Left ventricle myocardium inferior (tissue), 1 donor: ENCODE data around the gene ETV3L. TPM values are rescaled to one million over a fixed set of nuclear protein-coding genes. Genes with fewer than 3 reads are reported as not detected.
"Not testable (repeated sequence)": the region's sequence is repeated elsewhere in the genome, so short reads cannot be mapped to it uniquely, and the experiment has no call there.

Experiments
- DNase-seq: peaks from one replicate; pipeline ENCODE4 v3.0.0-alpha.2; 2020
- H3K27ac ChIP-seq: fragments of 200-600 bp; replicated peaks from 2 replicates; pipeline ENCODE4 v1.8.0; 2021
- H3K27me3 ChIP-seq: fragments of 200-600 bp; 2 replicates; pipeline ENCODE4 v1.8.0; 2021; ENCODE audit warnings: low read depth
- H3K36me3 ChIP-seq: fragments of 200-600 bp; 2 replicates; pipeline ENCODE4 v1.8.0; 2021
- H3K4me1 ChIP-seq: fragments of 200-600 bp; 2 replicates; pipeline ENCODE4 v1.8.0; 2021
- H3K4me3 ChIP-seq: fragments of 200-600 bp; 2 replicates; pipeline ENCODE4 v1.8.0; 2021; ENCODE audit warnings: mild to moderate bottlenecking, moderate library complexity
- H3K9me3 ChIP-seq: fragments of 200-600 bp; replicated peaks from 2 replicates; pipeline ENCODE4 v1.8.0; 2021
- intact Hi-C: fragments of 100-400 bp; cut with micrococcal nuclease; formaldehyde crosslinking; loops from one replicate; pipeline ENCODE4 v1.11.0; 2022
- total RNA-seq: library from RNA; stranded (reverse); fragmentation: NEBNext Ultra II Directional; extraction: Animal tissue kit (Norgen Biotek cat#: 25700); gene quantifications from one replicate; pipeline ENCODE4 v1.2.1, GENCODE V29; 2021
- TF ChIP-seq, protein P1 (sequence below): fragments of 200-600 bp; IDR thresholded peaks from 2 replicates; pipeline ENCODE4 v1.8.0; 2021; ENCODE audit warnings: antibody characterized with exemption, mild to moderate bottlenecking, borderline replicate concordance
- donor health status: DM: no; HTN: yes; CAD: no; lungs with severe emphysema.

ETV3L gene
- total RNA-seq, 1 donor from 2014 or later, result not detected

- no peaks in the 10 kb centered on the region for H3K4me1 ChIP-seq
- TF ChIP-seq, protein P1, sequence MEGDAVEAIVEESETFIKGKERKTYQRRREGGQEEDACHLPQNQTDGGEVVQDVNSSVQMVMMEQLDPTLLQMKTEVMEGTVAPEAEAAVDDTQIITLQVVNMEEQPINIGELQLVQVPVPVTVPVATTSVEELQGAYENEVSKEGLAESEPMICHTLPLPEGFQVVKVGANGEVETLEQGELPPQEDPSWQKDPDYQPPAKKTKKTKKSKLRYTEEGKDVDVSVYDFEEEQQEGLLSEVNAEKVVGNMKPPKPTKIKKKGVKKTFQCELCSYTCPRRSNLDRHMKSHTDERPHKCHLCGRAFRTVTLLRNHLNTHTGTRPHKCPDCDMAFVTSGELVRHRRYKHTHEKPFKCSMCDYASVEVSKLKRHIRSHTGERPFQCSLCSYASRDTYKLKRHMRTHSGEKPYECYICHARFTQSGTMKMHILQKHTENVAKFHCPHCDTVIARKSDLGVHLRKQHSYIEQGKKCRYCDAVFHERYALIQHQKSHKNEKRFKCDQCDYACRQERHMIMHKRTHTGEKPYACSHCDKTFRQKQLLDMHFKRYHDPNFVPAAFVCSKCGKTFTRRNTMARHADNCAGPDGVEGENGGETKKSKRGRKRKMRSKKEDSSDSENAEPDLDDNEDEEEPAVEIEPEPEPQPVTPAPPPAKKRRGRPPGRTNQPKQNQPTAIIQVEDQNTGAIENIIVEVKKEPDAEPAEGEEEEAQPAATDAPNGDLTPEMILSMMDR, result no peak
- H3K4me3 ChIP-seq, result no peak overlapping the region
- DNase-seq, result no peak
- no peak overlapping the region for H3K27ac ChIP-seq
- H3K9me3 ChIP-seq, result no peaks in the 10 kb centered on the region
- intact Hi-C loops, result no loop called here
- H3K27me3 ChIP-seq, result peaks cover 80% of the 10 kb centered on the region
- no peaks in the 10 kb centered on the region for H3K36me3 ChIP-seq
Measured at GRCh38 chr1:157105298-157105987, 5.8 kb upstream of the ETV3L start.

- Histone ChIP-seq H3K27me3 (peaks cover 73% of the 10 kb centered on the region), H3K27ac (no peak overlapping the region), H3K36me3 (no peaks in the 10 kb centered on the region), H3K4me1 (no peaks in the 10 kb centered on the region), H3K4me3 (no peak overlapping the region), H3K9me3 (no peaks in the 10 kb centered on the region)
- intact Hi-C loops, result no loop called here
- DNase-seq, result no peak
- TF ChIP-seq, protein P1, result no peak
Measured at GRCh38 chr1:157104598-157105293, 5.1 kb upstream of the ETV3L start.

- Histone ChIP-seq H3K27ac (no peak overlapping the region), H3K4me1 (no peaks in the 10 kb centered on the region), H3K9me3 (no peaks in the 10 kb centered on the region), H3K36me3 (no peaks in the 10 kb centered on the region), H3K4me3 (no peak overlapping the region), H3K27me3 (peaks cover 58% of the 10 kb centered on the region)
- no peak for DNase-seq
- intact Hi-C loops, result no loop called here
- TF ChIP-seq, protein P1, result no peak
Measured at GRCh38 chr1:157103268-157103667, 3.7 kb upstream of the ETV3L start.

DNA sequence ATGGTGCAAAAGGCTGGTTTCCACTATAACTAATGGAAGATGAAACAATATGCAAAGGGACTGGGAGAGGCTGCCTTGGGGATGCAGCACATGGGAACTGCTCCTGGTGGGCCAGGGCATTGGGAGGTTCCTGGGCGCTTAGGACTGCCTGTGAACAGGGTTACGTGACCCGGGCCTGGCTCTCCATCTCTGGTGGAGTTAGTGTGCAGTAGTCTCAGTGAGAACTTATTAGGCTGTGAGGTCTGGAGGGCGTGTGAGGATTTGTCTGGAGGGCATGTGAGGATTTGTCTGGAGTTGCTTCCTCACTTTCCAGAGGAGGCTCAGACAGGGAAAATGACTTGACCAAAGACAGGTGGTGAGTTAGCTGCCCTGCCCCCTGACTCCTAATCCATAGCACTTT is 1.5 kb upstream of the ETV3L start:
- Histone ChIP-seq H3K27me3 (peaks cover 37% of the 10 kb centered on the region), H3K9me3 (no peaks in the 10 kb centered on the region), H3K36me3 (no peaks in the 10 kb centered on the region), H3K4me1 (no peaks in the 10 kb centered on the region), H3K27ac (no peak overlapping the region), H3K4me3 (no peak overlapping the region)
- intact Hi-C loops, result no loop called here
- DNase-seq, result no peak
- TF ChIP-seq, protein P1, result no peak

GRCh38 chr1:157098987-157099632 is 498 bp downstream of the ETV3L start:
- H3K4me3 ChIP-seq, intact Hi-C loops, H3K27ac ChIP-seq, DNase-seq, H3K4me1 ChIP-seq, H3K9me3 ChIP-seq, H3K36me3 ChIP-seq: not testable (repeated sequence)
- peaks cover 20% of the 10 kb centered on the region for H3K27me3 ChIP-seq

- no peaks in the 10 kb centered on the region for H3K36me3 ChIP-seq
- intact Hi-C loops, result no loop called here
- no peak overlapping the region for H3K27ac ChIP-seq
- no peaks in the 10 kb centered on the region for H3K4me1 ChIP-seq
- H3K9me3 ChIP-seq, result no peaks in the 10 kb centered on the region
- H3K4me3 ChIP-seq, result no peak overlapping the region
- peaks cover 15% of the 10 kb centered on the region for H3K27me3 ChIP-seq
- TF ChIP-seq, protein P1, result no peak
- DNase-seq, result no peak
Measured at GRCh38 chr1:157098519-157098918, 1.1 kb downstream of the ETV3L start.
